Gastrocnemius medialis (tissue), 4 donors: ENCODE results near the gene SMAD1.

Experiments used
- POLR2A ChIP-seq, 2 donors: fragments of 450-650 bp; IDR thresholded peaks; one replicate each; pipeline ENCODE4 v1.6.1; 2017; ENCODE audit warnings: antibody characterized with exemption in 2 of 2, mild to moderate bottlenecking in 2 of 2, moderate library complexity in 2 of 2
- TF ChIP-seq, protein P1 (sequence below), 5 experiments: fragments of 450-650 bp in 3 of 5; fragments of 200-600 bp in 2 of 5; sonication (generic) in 2 of 5; IDR thresholded peaks in 4 of 5; conservative IDR thresholded peaks in 1 of 5; 1 replicate in 4 of 5; 2 replicates in 1 of 5; pipeline ENCODE4 v1.5.1; 2016 to 2019; ENCODE audit warnings: antibody characterized with exemption in 5 of 5, mild to moderate bottlenecking in 3 of 5, moderate library complexity in 3 of 5

DNA sequence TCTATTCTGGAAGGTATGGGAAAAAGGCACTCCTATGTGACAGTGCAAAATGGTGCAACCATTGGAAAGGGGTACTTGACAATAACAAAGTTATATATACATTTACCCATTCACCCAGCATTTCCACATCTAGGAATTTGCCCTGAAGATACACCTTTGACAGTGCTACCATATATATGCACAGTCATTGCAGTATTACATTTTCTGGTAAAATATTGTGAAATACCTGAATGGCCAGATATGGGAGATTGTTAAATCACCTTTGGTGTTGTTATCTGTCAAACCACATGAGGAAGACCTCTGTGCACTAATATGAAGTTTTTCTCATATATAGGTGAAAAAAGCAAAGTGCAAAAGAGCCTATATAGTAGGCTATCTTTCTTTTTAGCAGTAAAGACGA, 53.5 kb downstream of the SMAD1 start:
- TF ChIP-seq, protein P1, sequence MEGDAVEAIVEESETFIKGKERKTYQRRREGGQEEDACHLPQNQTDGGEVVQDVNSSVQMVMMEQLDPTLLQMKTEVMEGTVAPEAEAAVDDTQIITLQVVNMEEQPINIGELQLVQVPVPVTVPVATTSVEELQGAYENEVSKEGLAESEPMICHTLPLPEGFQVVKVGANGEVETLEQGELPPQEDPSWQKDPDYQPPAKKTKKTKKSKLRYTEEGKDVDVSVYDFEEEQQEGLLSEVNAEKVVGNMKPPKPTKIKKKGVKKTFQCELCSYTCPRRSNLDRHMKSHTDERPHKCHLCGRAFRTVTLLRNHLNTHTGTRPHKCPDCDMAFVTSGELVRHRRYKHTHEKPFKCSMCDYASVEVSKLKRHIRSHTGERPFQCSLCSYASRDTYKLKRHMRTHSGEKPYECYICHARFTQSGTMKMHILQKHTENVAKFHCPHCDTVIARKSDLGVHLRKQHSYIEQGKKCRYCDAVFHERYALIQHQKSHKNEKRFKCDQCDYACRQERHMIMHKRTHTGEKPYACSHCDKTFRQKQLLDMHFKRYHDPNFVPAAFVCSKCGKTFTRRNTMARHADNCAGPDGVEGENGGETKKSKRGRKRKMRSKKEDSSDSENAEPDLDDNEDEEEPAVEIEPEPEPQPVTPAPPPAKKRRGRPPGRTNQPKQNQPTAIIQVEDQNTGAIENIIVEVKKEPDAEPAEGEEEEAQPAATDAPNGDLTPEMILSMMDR (IDR thresholded peaks at IDR 0.05 in 4 of 5, conservative IDR thresholded peaks at IDR 0.05 in 1 of 5), result no peak
- no peak for TF ChIP-seq POLR2A (IDR thresholded peaks at IDR 0.05)
